Prostate gland (tissue), 2 donors: ENCODE results near the gene DTYMK. TPM values are rescaled to one million over a fixed set of nuclear protein-coding genes. Genes with fewer than 3 reads are reported as not detected.
A peak's percentile ranks its signal among the peaks of the same experiment; 100 is the strongest.

Experiments
- DNase-seq: peaks from one replicate; pipeline ENCODE4 v3.0.0-alpha.2; 2019; ENCODE audit warnings: low spot score
- H3K27ac ChIP-seq, 2 donors: fragments of 200-600 bp; sonication (generic); 2 replicates each; pipeline ENCODE4 v1.5.1; 2017 to 2019
- H3K27me3 ChIP-seq: fragments of 200-600 bp; sonication (generic); replicated peaks from 2 replicates; pipeline ENCODE4 v1.5.1; 2019; ENCODE audit not compliant: insufficient read depth
- H3K36me3 ChIP-seq, 2 donors: fragments of 200-600 bp; sonication (generic); 1 replicate in 1 of 2; 2 replicates in 1 of 2; pipeline versions ENCODE4 v1.5.1 to v1.8.1; 2017 to 2019
- H3K4me1 ChIP-seq: fragments of 200-600 bp; sonication (generic); replicated peaks from 2 replicates; pipeline ENCODE4 v1.5.1; 2019
- H3K4me3 ChIP-seq, 2 donors: fragments of 200-600 bp; sonication (generic); 2 replicates each; pipeline ENCODE4 v1.5.1; 2017 to 2019
- H3K9me3 ChIP-seq: fragments of 200-600 bp; sonication (generic); 2 replicates; pipeline ENCODE4 v1.5.1; 2017
- POLR2A ChIP-seq: fragments of 450-650 bp; IDR thresholded peaks from one replicate; pipeline ENCODE4 v1.6.1; 2016; ENCODE audit warnings: antibody characterized with exemption, mild to moderate bottlenecking
- POLR2AphosphoS5 ChIP-seq: sonication (generic); formaldehyde crosslinking; IDR thresholded peaks from one replicate; pipeline ENCODE4 v1.6.1; 2017; ENCODE audit warnings: antibody characterized with exemption
- WGBS: methylation state at CpG from one replicate; pipeline ENCODE4 v1.1.5; 2018; 5-methylcytosine and 5-hydroxymethylcytosine counted together
- intact Hi-C: fragments of 100-400 bp; cut with DNase I; formaldehyde crosslinking; loops from one replicate; pipeline ENCODE4 v1.14.2; 2022
- total RNA-seq, 2 donors: library from RNA; depleted of rRNA; stranded (reverse); fragments of >200 nt; gene quantifications; one replicate each; pipeline ENCODE4 v1.1.0, GENCODE V29; 2016
- TF ChIP-seq, protein P1 (sequence below), 4 experiments: fragments of 200-600 bp in 2 of 4; fragments of 450-650 bp in 2 of 4; sonication (generic) in 2 of 4; IDR thresholded peaks; 1 replicate in 3 of 4; 2 replicates in 1 of 4; pipeline ENCODE4 v1.5.1; 2016 to 2019; ENCODE audit warnings: antibody characterized with exemption in 4 of 4, mild to moderate bottlenecking in 2 of 4, moderate library complexity in 2 of 4

Gene DTYMK
- total RNA-seq, 2 donors from 2014 or later = 26.0 to 35.8 TPM

GRCh38 chr2:241728000-241728399, 41.4 kb upstream of the DTYMK start:
- Histone ChIP-seq H3K27me3 (no peaks in the 10 kb centered on the region), H3K4me1 (no peaks in the 10 kb centered on the region), H3K27ac (no peak overlapping the region), H3K9me3 (no peaks in the 10 kb centered on the region), H3K36me3 (no peaks in the 10 kb centered on the region), H3K4me3 (no peak overlapping the region)
- intact Hi-C loops = no loop called here
- TF ChIP-seq, protein P1, sequence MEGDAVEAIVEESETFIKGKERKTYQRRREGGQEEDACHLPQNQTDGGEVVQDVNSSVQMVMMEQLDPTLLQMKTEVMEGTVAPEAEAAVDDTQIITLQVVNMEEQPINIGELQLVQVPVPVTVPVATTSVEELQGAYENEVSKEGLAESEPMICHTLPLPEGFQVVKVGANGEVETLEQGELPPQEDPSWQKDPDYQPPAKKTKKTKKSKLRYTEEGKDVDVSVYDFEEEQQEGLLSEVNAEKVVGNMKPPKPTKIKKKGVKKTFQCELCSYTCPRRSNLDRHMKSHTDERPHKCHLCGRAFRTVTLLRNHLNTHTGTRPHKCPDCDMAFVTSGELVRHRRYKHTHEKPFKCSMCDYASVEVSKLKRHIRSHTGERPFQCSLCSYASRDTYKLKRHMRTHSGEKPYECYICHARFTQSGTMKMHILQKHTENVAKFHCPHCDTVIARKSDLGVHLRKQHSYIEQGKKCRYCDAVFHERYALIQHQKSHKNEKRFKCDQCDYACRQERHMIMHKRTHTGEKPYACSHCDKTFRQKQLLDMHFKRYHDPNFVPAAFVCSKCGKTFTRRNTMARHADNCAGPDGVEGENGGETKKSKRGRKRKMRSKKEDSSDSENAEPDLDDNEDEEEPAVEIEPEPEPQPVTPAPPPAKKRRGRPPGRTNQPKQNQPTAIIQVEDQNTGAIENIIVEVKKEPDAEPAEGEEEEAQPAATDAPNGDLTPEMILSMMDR (IDR thresholded peaks at IDR 0.05) = no peak
- TF ChIP-seq POLR2AphosphoS5 (no peak), POLR2A (no peak)
- DNase-seq = no peak
- 88% methylated on average over 8 of the region's 8 CpGs for WGBS

DNA sequence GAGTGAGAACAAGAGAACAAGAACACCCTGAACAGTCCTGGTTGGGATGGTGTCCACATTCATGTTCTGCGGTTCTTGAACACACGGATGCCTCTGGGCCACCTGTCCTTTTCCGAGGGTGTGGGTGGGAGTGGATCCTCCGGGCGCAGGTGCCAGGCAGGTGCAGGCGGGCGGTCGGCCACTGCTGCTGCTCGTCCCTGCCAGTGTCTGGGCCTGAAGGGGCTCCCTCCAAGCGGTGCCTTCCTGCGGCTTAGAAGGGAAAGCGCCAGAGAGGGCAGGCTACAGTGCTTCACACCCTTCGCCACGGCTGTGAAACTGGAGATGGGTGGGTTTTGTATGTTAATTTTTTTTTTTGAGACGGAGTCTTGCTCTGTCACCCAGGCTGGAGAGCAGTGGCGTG, 39.8 kb upstream of the DTYMK start:
- Histone ChIP-seq H3K9me3 (no peaks in the 10 kb centered on the region), H3K36me3 (no peaks in the 10 kb centered on the region), H3K4me3 (no peak overlapping the region), H3K27ac (no peak overlapping the region), H3K27me3 (no peaks in the 10 kb centered on the region), H3K4me1 (no peaks in the 10 kb centered on the region)
- TF ChIP-seq, protein P1 (IDR thresholded peaks at IDR 0.05) = no peak
- TF ChIP-seq POLR2A (no peak), POLR2AphosphoS5 (no peak)
- intact Hi-C loops = no loop called here
- DNase-seq = no peak
- 90% methylated on average over 16 of the region's 16 CpGs for WGBS

GRCh38 chr2:241724975-241725870, 38.6 kb upstream of the DTYMK start:
- intact Hi-C loops = no loop called here
- no peak overlapping the region for H3K4me3 ChIP-seq
- H3K36me3 ChIP-seq = no peaks in the 10 kb centered on the region
- TF ChIP-seq, protein P1 (IDR thresholded peaks at IDR 0.05) = no peak
- TF ChIP-seq POLR2A = no peak
- TF ChIP-seq POLR2AphosphoS5 = no peak
- no peak for DNase-seq
- no peaks in the 10 kb centered on the region for H3K4me1 ChIP-seq
- no peaks in the 10 kb centered on the region for H3K27me3 ChIP-seq
- WGBS = 95% methylated on average over 75 of the region's 76 CpGs
- no peaks in the 10 kb centered on the region for H3K9me3 ChIP-seq
- H3K27ac ChIP-seq = no peak overlapping the region

DNA sequence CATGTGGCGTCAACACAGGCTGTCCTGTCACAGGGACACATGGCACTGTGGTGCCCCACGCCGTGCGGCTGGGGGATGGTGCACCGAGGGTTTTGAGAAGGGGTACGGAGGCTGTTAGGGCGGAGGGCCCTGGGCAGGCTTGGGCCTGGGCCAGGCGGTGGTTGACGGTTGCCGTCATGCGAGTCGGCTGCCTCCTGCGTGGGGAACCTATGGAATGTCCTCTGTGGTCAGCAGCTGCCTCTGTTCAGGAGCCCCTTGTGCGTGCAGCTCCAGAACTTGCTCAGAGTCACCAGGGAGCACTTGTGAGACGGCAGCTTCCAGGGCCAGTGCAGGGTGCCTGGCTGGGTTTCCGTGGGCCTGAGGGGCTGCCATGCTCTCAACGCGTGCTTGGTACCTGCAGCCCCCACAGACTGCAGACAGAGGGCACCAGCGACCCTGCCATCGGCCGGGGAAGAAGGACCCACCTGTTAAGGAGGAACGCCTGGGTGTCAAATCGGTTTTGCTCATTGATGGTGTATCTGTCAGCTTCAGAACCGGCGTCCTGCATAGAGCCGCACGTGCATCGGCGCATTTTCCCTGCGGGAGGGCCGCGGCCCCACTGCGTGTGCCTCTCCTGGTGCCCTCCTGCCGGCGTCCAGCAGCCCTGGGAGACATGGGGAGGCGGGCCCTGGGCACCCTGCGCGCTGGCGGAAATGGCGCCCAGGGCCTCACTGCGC, 37.8 kb upstream of the DTYMK start:
- Histone ChIP-seq H3K27me3 (no peaks in the 10 kb centered on the region), H3K27ac (no peak overlapping the region), H3K4me3 (no peak overlapping the region), H3K9me3 (no peaks in the 10 kb centered on the region), H3K36me3 (peaks cover 0 to 7% of the 10 kb centered on the region in 2 donors), H3K4me1 (no peaks in the 10 kb centered on the region)
- TF ChIP-seq POLR2AphosphoS5 (no peak), POLR2A (no peak)
- TF ChIP-seq, protein P1 (IDR thresholded peaks at IDR 0.05) = peak in 2 of 4 experiments; percentile 18 to 40
- DNase-seq = no peak
- WGBS = 93% methylated on average over 41 of the region's 41 CpGs
- intact Hi-C loops = no loop called here
